HG03442 (cell line): ENCODE data around the gene ITPR1.

Source experiments
- ATAC-seq: cut with Tn5 transposase; IDR thresholded peaks from one replicate; pipeline ENCODE4 v1.9.1; 2021; ENCODE audit warnings: mild to moderate bottlenecking, moderate library complexity; ENCODE audit not compliant: unreplicated experiment

Gene ITPR1

GRCh38 chr3:4836516-4836915 lies 343.4 kb downstream of the ITPR1 start:
- ATAC-seq, result no peak

GRCh38 chr3:4837374-4837930 lies 344.3 kb downstream of the ITPR1 start:
- no peak for ATAC-seq

GRCh38 chr3:4838621-4839022 lies 345.5 kb downstream of the ITPR1 start:
- ATAC-seq, result peak; percentile 62

- ATAC-seq, result no peak
These were observed 346.1 kb downstream of the ITPR1 start for GRCh38 chr3:4839278-4839677.

- no peak for ATAC-seq
These were observed 348.1 kb downstream of the ITPR1 start for GRCh38 chr3:4841225-4841624.

GRCh38 chr3:4841776-4842440 lies 348.8 kb downstream of the ITPR1 start:
- ATAC-seq, result no peak

- no peak for ATAC-seq
These were observed 350.5 kb downstream of the ITPR1 start for GRCh38 chr3:4843619-4844018.

- peak; percentile 76 for ATAC-seq
These were observed 352.7 kb downstream of the ITPR1 start for GRCh38 chr3:4845882-4846281.

- no peak for ATAC-seq
These were observed 353.4 kb downstream of the ITPR1 start for GRCh38 chr3:4846543-4846942.

GRCh38 chr3:4848176-4848825 lies 355.2 kb downstream of the ITPR1 start:
- ATAC-seq, result no peak

- no peak for ATAC-seq
These were observed 356.0 kb downstream of the ITPR1 start for GRCh38 chr3:4849136-4849535.

- ATAC-seq, result no peak
These were observed 356.6 kb downstream of the ITPR1 start for GRCh38 chr3:4849739-4850138.

GRCh38 chr3:4850211-4850927 lies 357.2 kb downstream of the ITPR1 start:
- ATAC-seq, result peak; percentile 40

GRCh38 chr3:4850928-4851265 lies 357.7 kb downstream of the ITPR1 start:
- ATAC-seq, result peak; percentile 58

- no peak for ATAC-seq
These were observed 359.9 kb downstream of the ITPR1 start for GRCh38 chr3:4852780-4853748.

GRCh38 chr3:4853749-4854140 lies 360.6 kb downstream of the ITPR1 start:
- ATAC-seq, result no peak

GRCh38 chr3:4855676-4856075 lies 362.5 kb downstream of the ITPR1 start:
- ATAC-seq, result no peak

- ATAC-seq, result peak; percentile 42
These were observed 363.0 kb downstream of the ITPR1 start for GRCh38 chr3:4856136-4856535.

GRCh38 chr3:4856564-4856963 lies 363.4 kb downstream of the ITPR1 start:
- no peak for ATAC-seq

- no peak for ATAC-seq
These were observed 363.8 kb downstream of the ITPR1 start for GRCh38 chr3:4856986-4857385.

- ATAC-seq, result no peak
These were observed 366.6 kb downstream of the ITPR1 start for GRCh38 chr3:4859788-4860187.
